Measurements from ENCODE around the gene CDC42SE2. TPM values are rescaled to one million over a fixed set of nuclear protein-coding genes. Genes with fewer than 3 reads are reported as not detected.
A peak's percentile ranks its signal among the peaks of the same experiment; 100 is the strongest.

The CDC42SE2 gene
- total RNA-seq, 1 donor from 2014 or later, result 73.2 TPM

GRCh38 chr5:131254741-131255140 is 9.1 kb upstream of the CDC42SE2 start:
- FAIRE-seq (no peak), DNase-seq (ENCODE audit: low read depth) (no peak)
- H3K27me3 ChIP-seq (ENCODE audit: control insufficient read depth, insufficient read depth, low read length), result no peaks in the 10 kb centered on the region
- no peaks in the 10 kb centered on the region for H3K36me3 ChIP-seq (ENCODE audit: control insufficient read depth, insufficient read depth, low read length)
- no peak for TF ChIP-seq CTCF (IDR thresholded peaks at IDR 0.05; ENCODE audit: insufficient read depth, low read length, severe bottlenecking)
- no peak overlapping the region for H3K4me3 ChIP-seq (ENCODE audit: low read depth, low read length)

DNA sequence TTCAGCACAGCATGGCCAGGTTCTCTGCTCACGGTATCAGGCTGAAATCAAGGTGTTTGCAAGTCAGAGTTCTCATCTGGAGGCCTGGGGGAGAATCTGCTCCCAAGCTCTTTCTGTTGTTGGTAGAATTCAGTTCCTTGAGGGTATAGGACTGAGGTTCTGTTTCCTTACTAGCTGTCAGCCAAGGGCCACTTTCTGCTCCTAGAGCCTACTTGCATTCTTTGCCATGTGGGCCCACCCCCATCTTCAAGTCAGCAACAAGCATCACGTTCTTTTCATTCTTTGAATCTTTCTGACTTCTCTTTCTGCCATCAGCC is 7.4 kb upstream of the CDC42SE2 start:
- no peak for TF ChIP-seq CTCF (IDR thresholded peaks at IDR 0.05; ENCODE audit: insufficient read depth, low read length, severe bottlenecking)
- H3K36me3 ChIP-seq (ENCODE audit: control insufficient read depth, insufficient read depth, low read length), result no peaks in the 10 kb centered on the region
- no peaks in the 10 kb centered on the region for H3K27me3 ChIP-seq (ENCODE audit: control insufficient read depth, insufficient read depth, low read length)
- H3K4me3 ChIP-seq (ENCODE audit: low read depth, low read length), result no peak overlapping the region
- DNase-seq (ENCODE audit: low read depth) (no peak), FAIRE-seq (no peak)

GRCh38 chr5:131258733-131259132 is 5.1 kb upstream of the CDC42SE2 start:
- H3K4me3 ChIP-seq (ENCODE audit: low read depth, low read length), result no peak overlapping the region
- no peaks in the 10 kb centered on the region for H3K27me3 ChIP-seq (ENCODE audit: control insufficient read depth, insufficient read depth, low read length)
- peak; percentile 59 for DNase-seq (ENCODE audit: low read depth)
- TF ChIP-seq CTCF (IDR thresholded peaks at IDR 0.05; ENCODE audit: insufficient read depth, low read length, severe bottlenecking), result no peak
- no peak for FAIRE-seq
- H3K36me3 ChIP-seq (ENCODE audit: control insufficient read depth, insufficient read depth, low read length), result no peaks in the 10 kb centered on the region

- Histone ChIP-seq H3K36me3 (ENCODE audit: control insufficient read depth, insufficient read depth, low read length) (no peaks in the 10 kb centered on the region), H3K27me3 (ENCODE audit: control insufficient read depth, insufficient read depth, low read length) (no peaks in the 10 kb centered on the region), H3K4me3 (ENCODE audit: low read depth, low read length) (no peak overlapping the region)
- DNase-seq (ENCODE audit: low read depth), result no peak
- TF ChIP-seq CTCF (IDR thresholded peaks at IDR 0.05; ENCODE audit: insufficient read depth, low read length, severe bottlenecking), result no peak
- no peak for FAIRE-seq
Measured at GRCh38 chr5:131259326-131259725, 4.5 kb upstream of the CDC42SE2 start.

DNA sequence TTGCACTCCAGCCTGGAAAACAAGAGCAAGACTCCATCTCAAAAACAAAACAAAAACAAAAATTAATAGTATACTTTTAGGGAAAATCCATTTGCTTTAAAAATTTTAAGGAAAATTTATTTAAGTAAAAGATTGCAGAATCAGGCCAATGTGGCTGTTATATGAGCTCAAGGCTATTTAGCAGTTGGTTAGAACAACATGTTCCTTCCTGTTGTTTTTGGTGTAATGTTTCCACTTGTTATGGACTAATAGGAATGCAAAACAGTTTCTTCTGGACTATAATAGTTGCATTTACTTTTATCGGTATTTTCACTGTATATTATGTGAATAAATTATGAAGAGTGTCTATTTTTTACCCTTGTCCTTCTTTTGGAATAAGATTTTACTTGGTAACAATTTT is 3.0 kb upstream of the CDC42SE2 start:
- DNase-seq (ENCODE audit: low read depth) (peak; percentile 75), FAIRE-seq (no peak)
- Histone ChIP-seq H3K27me3 (ENCODE audit: control insufficient read depth, insufficient read depth, low read length) (no peaks in the 10 kb centered on the region), H3K4me3 (ENCODE audit: low read depth, low read length) (no peak overlapping the region), H3K36me3 (ENCODE audit: control insufficient read depth, insufficient read depth, low read length) (no peaks in the 10 kb centered on the region)
- TF ChIP-seq CTCF (IDR thresholded peaks at IDR 0.05; ENCODE audit: insufficient read depth, low read length, severe bottlenecking), result no peak

DNA sequence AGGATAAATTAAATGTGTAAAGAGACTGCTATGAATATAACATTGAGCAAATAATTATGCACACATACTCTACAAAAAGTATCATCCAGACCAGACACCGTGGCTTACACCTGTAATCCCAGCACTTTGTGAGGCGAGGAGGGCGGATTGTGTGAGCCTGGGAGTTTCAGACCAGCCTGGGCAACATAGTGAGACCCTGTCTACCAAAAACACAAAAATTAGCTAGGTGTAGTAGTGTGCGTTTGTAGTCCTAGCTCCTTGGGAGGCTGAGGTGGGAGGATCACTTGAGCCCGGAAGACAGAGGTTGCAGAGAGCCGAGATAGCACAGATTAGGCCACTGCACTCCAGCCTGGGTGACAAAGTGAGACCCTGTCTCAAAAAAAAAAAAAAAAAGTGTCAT is 2.4 kb upstream of the CDC42SE2 start:
- no peak for TF ChIP-seq CTCF (IDR thresholded peaks at IDR 0.05; ENCODE audit: insufficient read depth, low read length, severe bottlenecking)
- no peaks in the 10 kb centered on the region for H3K27me3 ChIP-seq (ENCODE audit: control insufficient read depth, insufficient read depth, low read length)
- DNase-seq (ENCODE audit: low read depth) (no peak), FAIRE-seq (no peak)
- no peaks in the 10 kb centered on the region for H3K36me3 ChIP-seq (ENCODE audit: control insufficient read depth, insufficient read depth, low read length)
- H3K4me3 ChIP-seq (ENCODE audit: low read depth, low read length), result no peak overlapping the region
